HG03565 (cell line): ENCODE measurements around the gene RNPS1.
A peak's percentile ranks its signal among the peaks of the same experiment; 100 is the strongest.

Experiments
- ATAC-seq: cut with Tn5 transposase; IDR thresholded peaks from one replicate; pipeline ENCODE4 v1.9.1; 2021; ENCODE audit warnings: mild to moderate bottlenecking, moderate library complexity; ENCODE audit not compliant: unreplicated experiment

RNPS1 gene

GRCh38 chr16:2216330-2216729, 51.6 kb downstream of the RNPS1 start:
- no peak for ATAC-seq

GRCh38 chr16:2214719-2214968, 53.3 kb downstream of the RNPS1 start, which contains the start of gene PGP:
TSS of gene PGP (minus strand) at chr16:2214840. CDS start at chr16:2214777, 63 bp downstream.
- peak; percentile 78 for ATAC-seq

- ATAC-seq, result peak; percentile 2
Observed at GRCh38 chr16:2213817-2214718, 53.9 kb downstream of the RNPS1 start.

- no peak for ATAC-seq
Observed at GRCh38 chr16:2212362-2213324, 55.3 kb downstream of the RNPS1 start.

- ATAC-seq, result no peak
Observed at GRCh38 chr16:2211923-2212347, 56.0 kb downstream of the RNPS1 start.

GRCh38 chr16:2210386-2211365, 57.2 kb downstream of the RNPS1 start, which contains the start of gene BRICD5:
TSS of gene BRICD5 (minus strand) at chr16:2210863. CDS start at chr16:2210833, 30 bp downstream.
- no peak for ATAC-seq

GRCh38 chr16:2210009-2210332, 58.0 kb downstream of the RNPS1 start:
- ATAC-seq, result no peak

- no peak for ATAC-seq
Observed at GRCh38 chr16:2209258-2210008, 58.5 kb downstream of the RNPS1 start.

GRCh38 chr16:2208772-2209171, 59.2 kb downstream of the RNPS1 start:
- no peak for ATAC-seq

GRCh38 chr16:2208308-2208707, 59.6 kb downstream of the RNPS1 start:
- ATAC-seq, result no peak

GRCh38 chr16:2207872-2208271, 60.1 kb downstream of the RNPS1 start:
- ATAC-seq, result no peak

- no peak for ATAC-seq
Observed at GRCh38 chr16:2206780-2207433, 61.0 kb downstream of the RNPS1 start.

GRCh38 chr16:2206420-2206779, 61.5 kb downstream of the RNPS1 start:
- ATAC-seq, result no peak

- peak; percentile 15 for ATAC-seq
Observed at GRCh38 chr16:2205967-2206313, 62.0 kb downstream of the RNPS1 start.

GRCh38 chr16:2205104-2205966, 62.6 kb downstream of the RNPS1 start, which contains the start of gene MLST8:
TSS of gene MLST8 (plus strand) at chr16:2205454. CDS start at chr16:2206086, 632 bp downstream.
- ATAC-seq, result peak; percentile 70

GRCh38 chr16:2204416-2205103, 63.4 kb downstream of the RNPS1 start:
- ATAC-seq, result no peak
